HG02798 (cell line): ENCODE results near the gene WASL.

ENCODE experiments used
- ATAC-seq: cut with Tn5 transposase; IDR thresholded peaks from one replicate; pipeline ENCODE4 v1.9.1; 2021; ENCODE audit warnings: mild to moderate bottlenecking; ENCODE audit not compliant: unreplicated experiment, poor library complexity

Gene WASL

GRCh38 chr7:123709525-123709924 is 39.3 kb downstream of the WASL start:
- ATAC-seq = no peak

- no peak for ATAC-seq
These were observed 43.4 kb downstream of the WASL start for GRCh38 chr7:123705211-123705901.

GRCh38 chr7:123695944-123696677 is 52.7 kb downstream of the WASL start:
- ATAC-seq = no peak

- ATAC-seq = no peak
These were observed 56.3 kb downstream of the WASL start for GRCh38 chr7:123692471-123692877.

- no peak for ATAC-seq
These were observed 58.3 kb downstream of the WASL start for GRCh38 chr7:123690550-123690949.

GRCh38 chr7:123689250-123689649 is 59.6 kb downstream of the WASL start:
- ATAC-seq = no peak

- ATAC-seq = no peak
These were observed 61.1 kb downstream of the WASL start for GRCh38 chr7:123687727-123688126.

- no peak for ATAC-seq
These were observed 61.6 kb downstream of the WASL start for GRCh38 chr7:123687161-123687560.

- peak; percentile 64 for ATAC-seq
These were observed 66.1 kb downstream of the WASL start for GRCh38 chr7:123682690-123683089.

GRCh38 chr7:123681561-123681960 is 67.2 kb downstream of the WASL start:
- no peak for ATAC-seq

- ATAC-seq = no peak
These were observed 68.2 kb downstream of the WASL start for GRCh38 chr7:123680580-123680979.

GRCh38 chr7:123679614-123680013 is 69.2 kb downstream of the WASL start:
- no peak for ATAC-seq

- ATAC-seq = no peak
These were observed 71.6 kb downstream of the WASL start for GRCh38 chr7:123677061-123677715.

- no peak for ATAC-seq
These were observed 73.7 kb downstream of the WASL start for GRCh38 chr7:123675181-123675473.

- no peak for ATAC-seq
These were observed 74.2 kb downstream of the WASL start for GRCh38 chr7:123674399-123675180.

GRCh38 chr7:123673752-123674398 is 74.9 kb downstream of the WASL start:
- no peak for ATAC-seq

- no peak for ATAC-seq
These were observed 75.6 kb downstream of the WASL start for GRCh38 chr7:123673137-123673732.

- ATAC-seq = no peak
These were observed 79.3 kb downstream of the WASL start for GRCh38 chr7:123669485-123669884.

- ATAC-seq = no peak
These were observed 82.3 kb downstream of the WASL start for GRCh38 chr7:123666492-123666891.

GRCh38 chr7:123665896-123666295 is 82.9 kb downstream of the WASL start:
- ATAC-seq = no peak
